ENCODE data around the gene INAFM1. TPM values are rescaled to one million over a fixed set of nuclear protein-coding genes. Genes with fewer than 3 reads are reported as not detected.
"Not testable (repeated sequence)": the region's sequence is repeated elsewhere in the genome, so short reads cannot be mapped to it uniquely, and the experiment has no call there.

The INAFM1 gene
- polyA plus RNA-seq, 1 experiment: 2.9 TPM

DNA sequence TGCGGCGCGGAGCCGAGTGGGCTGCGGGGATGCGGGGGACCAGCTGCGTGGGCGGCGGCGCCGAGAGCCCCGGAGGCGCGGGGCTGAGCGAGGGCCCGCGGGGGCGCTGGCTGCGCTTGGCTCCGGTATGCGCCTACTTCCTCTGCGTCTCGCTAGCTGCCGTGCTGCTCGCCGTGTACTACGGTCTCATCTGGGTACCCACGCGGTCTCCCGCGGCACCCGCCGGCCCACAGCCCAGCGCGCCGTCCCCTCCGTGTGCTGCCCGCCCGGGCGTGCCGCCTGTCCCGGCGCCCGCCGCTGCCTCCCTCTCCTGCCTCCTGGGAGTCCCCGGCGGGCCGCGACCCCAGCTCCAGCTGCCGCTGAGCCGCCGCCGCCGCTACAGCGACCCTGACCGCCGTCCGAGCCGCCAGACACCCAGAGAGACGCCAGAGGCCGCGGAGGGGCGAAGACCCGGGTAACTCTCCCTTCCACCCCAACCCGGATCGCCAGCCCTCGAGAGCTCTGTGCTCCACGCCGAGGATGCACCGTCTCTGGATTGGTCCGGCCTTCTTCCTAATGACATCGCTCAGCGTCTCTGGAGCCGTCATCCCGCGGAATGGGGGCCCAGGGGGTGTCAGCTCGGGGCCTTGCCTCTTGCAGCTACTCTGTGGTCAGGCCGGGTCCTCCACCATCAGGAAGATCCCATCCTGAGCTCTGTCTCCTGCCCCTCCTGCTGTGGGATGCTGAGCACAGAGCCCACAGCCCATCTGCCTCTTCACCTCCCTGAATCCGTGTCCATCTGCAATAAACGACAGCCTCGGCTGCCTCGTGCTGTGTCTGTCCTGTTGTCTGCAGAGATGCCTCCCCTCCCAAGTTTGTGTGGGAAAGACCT lies 441 bp downstream of the INAFM1 start:
- CTCF ChIA-PET: interaction anchor here (0.6 to 3.9 kb wide), 13 partner anchors 9 to 561 kb away, joined by 3 to 25 read pairs (median 4); partner anchors contain the start of genes DHX34 and EHD2
- POLR2A ChIA-PET: interaction anchor here (0.7 to 2.0 kb wide), 2 partner anchors 18 to 545 kb away, joined by 3 to 15 read pairs; partner anchors contain the start of gene CCDC9
- DNase-seq (ENCODE audit: low read depth): no peak

DNA sequence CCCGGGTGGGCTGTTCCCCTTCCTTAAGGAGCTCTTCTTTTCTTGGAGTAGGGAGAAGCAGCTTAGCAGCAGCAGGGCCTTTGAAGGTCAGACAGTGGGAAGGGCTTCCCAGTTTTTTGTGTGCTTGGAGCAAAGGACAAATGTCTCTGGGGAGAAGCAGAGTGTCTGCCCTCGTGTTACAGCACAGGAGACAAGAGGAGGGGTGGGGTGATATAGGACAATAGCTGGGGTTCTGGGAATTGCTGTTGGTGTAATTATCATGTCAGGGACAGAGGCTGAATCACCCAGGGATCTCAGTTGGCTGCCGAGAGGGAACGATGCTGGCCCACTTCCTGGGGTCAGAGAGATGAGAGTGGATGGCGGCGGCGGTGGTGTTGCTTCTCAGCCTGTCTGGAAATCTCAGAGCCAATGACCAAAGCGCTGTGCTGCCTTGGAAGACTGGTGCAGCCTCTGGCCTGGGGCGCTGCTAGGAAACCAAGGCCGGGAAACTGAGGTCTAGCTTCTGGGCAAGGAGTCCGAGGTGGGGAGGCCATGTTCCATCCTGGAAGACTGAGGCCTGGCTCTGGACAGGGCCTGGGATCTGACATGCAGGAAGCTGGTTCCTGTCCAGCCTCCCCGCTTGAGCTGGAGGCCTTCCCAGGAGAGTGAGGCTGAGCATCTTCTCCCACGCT lies 1.2 kb downstream of the INAFM1 start:
- TF ChIP-seq, protein P1, sequence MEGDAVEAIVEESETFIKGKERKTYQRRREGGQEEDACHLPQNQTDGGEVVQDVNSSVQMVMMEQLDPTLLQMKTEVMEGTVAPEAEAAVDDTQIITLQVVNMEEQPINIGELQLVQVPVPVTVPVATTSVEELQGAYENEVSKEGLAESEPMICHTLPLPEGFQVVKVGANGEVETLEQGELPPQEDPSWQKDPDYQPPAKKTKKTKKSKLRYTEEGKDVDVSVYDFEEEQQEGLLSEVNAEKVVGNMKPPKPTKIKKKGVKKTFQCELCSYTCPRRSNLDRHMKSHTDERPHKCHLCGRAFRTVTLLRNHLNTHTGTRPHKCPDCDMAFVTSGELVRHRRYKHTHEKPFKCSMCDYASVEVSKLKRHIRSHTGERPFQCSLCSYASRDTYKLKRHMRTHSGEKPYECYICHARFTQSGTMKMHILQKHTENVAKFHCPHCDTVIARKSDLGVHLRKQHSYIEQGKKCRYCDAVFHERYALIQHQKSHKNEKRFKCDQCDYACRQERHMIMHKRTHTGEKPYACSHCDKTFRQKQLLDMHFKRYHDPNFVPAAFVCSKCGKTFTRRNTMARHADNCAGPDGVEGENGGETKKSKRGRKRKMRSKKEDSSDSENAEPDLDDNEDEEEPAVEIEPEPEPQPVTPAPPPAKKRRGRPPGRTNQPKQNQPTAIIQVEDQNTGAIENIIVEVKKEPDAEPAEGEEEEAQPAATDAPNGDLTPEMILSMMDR (IDR thresholded peaks at IDR 0.05; ENCODE audit: insufficient read depth, low read depth, low read length): no peak
- Histone ChIP-seq H3K36me3 (ENCODE audit: control insufficient read depth, insufficient read depth, low read length) (peaks cover 10% of the 10 kb centered on the region), H3K27me3 (ENCODE audit: control insufficient read depth, insufficient read depth, low read length) (no peaks in the 10 kb centered on the region), H3K4me3 (ENCODE audit: low read depth, low read length) (no peak overlapping the region)
- DNase-seq (ENCODE audit: low read depth): no peak
- CTCF ChIA-PET: interaction anchor here (0.5 to 3.9 kb wide), 14 partner anchors 9 to 439 kb away, joined by 3 to 25 read pairs (median 4); partner anchors contain the start of genes DHX34 and EHD2
- POLR2A ChIA-PET: no interaction called here

More for the DNA sequence above, 441 bp downstream of the INAFM1 start:
- TF ChIP-seq, protein P1 (IDR thresholded peaks at IDR 0.05; ENCODE audit: insufficient read depth, low read depth, low read length): no peak
- peak overlapping the region; percentile 40 for H3K4me3 ChIP-seq (ENCODE audit: low read depth, low read length)
- H3K36me3 ChIP-seq (ENCODE audit: control insufficient read depth, insufficient read depth, low read length): peaks cover 18% of the 10 kb centered on the region
- no peaks in the 10 kb centered on the region for H3K27me3 ChIP-seq (ENCODE audit: control insufficient read depth, insufficient read depth, low read length)

DNA sequence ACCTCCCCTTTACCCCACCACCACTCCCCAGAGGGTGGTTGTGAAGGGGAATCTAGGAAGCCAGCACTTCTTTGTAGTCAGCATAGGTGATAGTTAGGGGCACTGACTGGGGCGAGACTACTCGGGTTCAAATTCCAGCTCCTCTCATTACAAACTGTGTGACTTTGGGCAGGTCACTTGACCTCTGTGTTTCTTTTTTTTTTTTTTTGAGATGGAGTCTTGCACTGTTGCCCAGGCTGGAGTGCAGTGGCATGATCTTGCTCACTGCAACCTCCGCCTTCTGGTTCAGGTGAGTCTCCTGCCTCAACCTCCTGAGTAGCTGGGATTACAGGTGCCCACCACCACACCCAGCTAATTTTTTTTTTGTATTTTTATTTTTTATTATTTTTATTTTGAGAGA lies 1.8 kb downstream of the INAFM1 start:
- CTCF ChIA-PET: interaction anchor here (0.5 to 3.9 kb wide), 12 partner anchors 8 to 438 kb away, joined by 3 to 25 read pairs (median 4); partner anchors contain the start of genes DHX34 and EHD2
- H3K4me3 ChIP-seq (ENCODE audit: low read depth, low read length); DNase-seq (ENCODE audit: low read depth); POLR2A ChIA-PET; H3K36me3 ChIP-seq (ENCODE audit: control insufficient read depth, insufficient read depth, low read length); H3K27me3 ChIP-seq (ENCODE audit: control insufficient read depth, insufficient read depth, low read length): not testable (repeated sequence)

DNA sequence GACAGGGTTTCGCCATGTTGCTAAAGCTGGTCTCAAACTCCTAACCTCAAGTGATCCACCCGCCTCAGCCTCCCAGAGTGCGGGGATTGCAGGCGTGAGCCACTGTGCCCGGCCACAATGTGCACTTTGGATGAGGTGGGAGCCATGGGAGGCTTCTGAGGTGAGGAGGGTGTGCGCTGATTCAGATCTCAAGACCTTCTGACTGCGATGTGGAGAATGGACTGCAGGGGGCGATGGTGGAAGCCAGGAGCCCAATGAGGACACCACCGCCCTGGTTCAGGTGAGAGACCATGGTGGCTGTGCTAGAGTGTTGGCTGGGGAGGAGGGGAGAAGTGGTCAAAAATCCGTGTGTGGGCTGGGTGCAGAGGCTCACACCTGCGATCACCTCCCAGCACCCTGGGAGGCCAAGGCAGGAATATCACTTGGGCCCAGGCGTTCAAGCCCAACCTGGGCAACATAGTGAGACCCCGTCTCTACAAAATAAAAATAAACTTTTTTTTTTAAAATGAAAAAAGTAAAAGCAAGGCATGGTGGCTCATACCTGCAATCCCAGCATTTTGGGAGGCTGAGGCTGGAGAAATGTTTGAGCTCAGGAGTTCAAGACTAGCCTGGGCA lies 5.6 kb downstream of the INAFM1 start:
- no peaks in the 10 kb centered on the region for H3K27me3 ChIP-seq (ENCODE audit: control insufficient read depth, insufficient read depth, low read length)
- H3K4me3 ChIP-seq (ENCODE audit: low read depth, low read length): no peak overlapping the region
- TF ChIP-seq, protein P1 (IDR thresholded peaks at IDR 0.05; ENCODE audit: insufficient read depth, low read depth, low read length): peak; percentile 55
- POLR2A ChIA-PET: interaction anchor here (0.6 kb wide), 1 partner anchor 111 kb away, joined by 4 read pairs; no protein-coding TSS in a partner anchor
- CTCF ChIA-PET: interaction anchor here (0.8 kb wide), 1 partner anchor 15 kb away, joined by 3 read pairs; no protein-coding TSS in a partner anchor
- peaks cover 2% of the 10 kb centered on the region; the same call in 1 of the 2 replicates for H3K36me3 ChIP-seq (ENCODE audit: control insufficient read depth, insufficient read depth, low read length)
- DNase-seq (ENCODE audit: low read depth): no peak

DNA sequence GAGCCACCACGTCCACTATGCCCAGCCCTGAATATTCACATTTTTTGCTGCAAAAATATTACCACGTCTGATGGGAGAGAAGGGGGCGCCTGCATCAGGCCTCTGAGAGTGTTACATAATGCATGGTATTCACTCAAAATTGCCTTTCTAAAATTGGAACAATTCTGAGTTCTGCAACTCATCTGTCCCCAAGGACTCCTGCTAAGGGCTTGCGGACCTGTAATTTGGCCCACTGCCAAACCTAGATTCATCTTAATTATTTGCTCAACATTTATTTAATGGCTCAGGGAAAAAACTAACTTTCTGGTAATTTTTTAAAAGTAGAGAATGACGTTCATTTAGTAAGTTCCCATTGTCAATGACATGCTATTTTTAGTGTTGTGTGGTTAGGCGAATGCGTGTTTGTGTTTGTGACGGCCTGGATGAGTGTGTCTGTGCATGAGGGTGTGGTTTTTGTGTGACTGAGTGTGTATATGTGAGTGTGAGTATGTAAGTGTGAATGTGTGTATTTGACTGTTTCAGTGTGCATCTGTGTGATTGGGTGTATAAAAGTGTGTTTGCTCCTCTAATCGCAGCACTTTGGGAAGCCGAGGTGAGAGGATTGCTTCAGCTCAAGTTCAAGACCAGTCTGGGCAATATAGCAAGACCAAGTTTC lies 8.8 kb downstream of the INAFM1 start:
- CTCF ChIA-PET: interaction anchor here (1.0 to 2.1 kb wide), 3 partner anchors 8 to 65 kb away, joined by 4 to 25 read pairs (median 5); partner anchors contain the start of genes DHX34 and INAFM1
- DNase-seq (ENCODE audit: low read depth): no peak
- TF ChIP-seq, protein P1 (IDR thresholded peaks at IDR 0.05; ENCODE audit: insufficient read depth, low read depth, low read length): no peak
- H3K36me3 ChIP-seq (ENCODE audit: control insufficient read depth, insufficient read depth, low read length): no peaks in the 10 kb centered on the region
- no peak overlapping the region for H3K4me3 ChIP-seq (ENCODE audit: low read depth, low read length)
- POLR2A ChIA-PET: no interaction called here
- H3K27me3 ChIP-seq (ENCODE audit: control insufficient read depth, insufficient read depth, low read length): no peaks in the 10 kb centered on the region

All from BJ (cell line).